NCI-H1930 (cell line): ENCODE measurements around the gene PFN1.

Experiments used
- DNase-seq, 2 experiments: peaks; one replicate each; lab custom pipeline; 2025; lab: John Stamatoyannopoulos, UW

Gene PFN1

GRCh38 chr17:4948166-4948930 is at the start of gene PFN1:
TSS of gene PFN1 (minus strand) at chr17:4948530. CDS start at chr17:4948394, 136 bp downstream.
- peak; percentile 65 to 74 for DNase-seq

GRCh38 chr17:4997302-4998026 is 49.1 kb upstream of the PFN1 start, which contains the start of the genes INCA1 and KIF1C:
TSS of gene INCA1 (minus strand) at chr17:4997522. CDS start at chr17:4994437, 3,085 bp downstream.
TSS of gene KIF1C (plus strand) at chr17:4997950. CDS start at chr17:5000247, 2,297 bp downstream.
- DNase-seq, result peak; percentile 83 to 89

DNA sequence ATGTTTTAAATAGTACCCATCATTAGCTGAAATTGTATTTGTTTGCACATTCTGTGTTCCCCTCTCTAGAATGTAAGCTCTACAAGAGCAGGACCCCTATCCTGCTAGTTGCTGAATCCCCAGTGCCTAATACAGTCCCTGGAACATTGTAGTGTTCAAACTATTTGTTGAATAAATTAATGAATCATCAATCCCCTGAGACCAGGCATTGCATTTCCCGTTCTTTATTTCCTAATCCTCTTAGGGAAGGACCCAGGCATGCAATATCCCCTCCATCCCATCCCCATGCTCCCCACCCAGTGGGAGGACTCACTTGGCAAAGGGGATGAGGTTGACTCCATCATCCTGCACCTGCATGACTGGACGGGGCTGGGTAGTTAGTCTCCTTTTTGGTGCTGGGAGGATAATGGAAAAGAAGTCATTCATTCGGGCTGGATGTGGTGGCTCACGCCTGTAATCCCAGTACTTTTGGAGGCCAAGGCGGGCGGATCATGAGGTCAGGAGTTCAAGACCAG is 45.8 kb upstream of the PFN1 start:
- DNase-seq, result no peak

DNA sequence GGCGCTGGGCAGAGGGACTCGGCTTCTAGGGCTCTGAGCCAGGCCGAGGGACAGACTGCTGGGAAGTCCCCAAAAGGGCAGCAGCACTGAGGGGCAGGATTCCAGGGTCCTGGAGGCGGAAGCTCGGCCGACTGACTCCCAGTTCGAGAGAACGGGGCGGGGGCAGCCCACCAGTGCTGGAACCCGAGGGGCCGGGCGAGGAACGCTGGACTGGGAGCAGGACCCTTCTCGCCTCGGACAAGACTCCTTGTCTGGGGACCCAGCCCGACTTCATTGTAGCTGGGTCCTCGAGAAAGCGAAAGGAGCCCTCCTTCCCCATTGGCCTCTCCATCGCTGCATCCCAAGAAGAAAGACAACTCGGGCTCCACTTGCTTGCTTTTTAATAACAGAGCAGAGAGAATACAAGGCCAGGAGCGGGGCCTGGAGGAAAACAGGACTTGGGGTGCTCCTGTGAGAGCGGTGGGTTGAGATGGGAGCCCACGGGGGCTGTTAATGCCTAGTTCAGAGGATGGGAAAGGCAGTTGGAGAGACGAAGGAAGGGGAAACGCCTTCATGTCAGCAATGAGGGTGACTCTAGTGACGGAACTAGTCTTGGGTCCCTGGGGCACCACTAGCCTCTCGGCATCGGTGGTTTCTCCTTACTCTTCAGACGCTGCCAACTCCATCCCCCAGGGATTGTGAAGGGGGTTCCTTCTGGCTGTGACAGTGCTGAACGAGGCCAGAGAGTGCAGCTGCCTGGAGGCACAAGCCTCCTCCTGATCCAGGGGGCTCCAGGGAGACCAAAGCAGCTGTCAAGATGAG is 39.6 kb upstream of the PFN1 start:
- no peak for DNase-seq

DNA sequence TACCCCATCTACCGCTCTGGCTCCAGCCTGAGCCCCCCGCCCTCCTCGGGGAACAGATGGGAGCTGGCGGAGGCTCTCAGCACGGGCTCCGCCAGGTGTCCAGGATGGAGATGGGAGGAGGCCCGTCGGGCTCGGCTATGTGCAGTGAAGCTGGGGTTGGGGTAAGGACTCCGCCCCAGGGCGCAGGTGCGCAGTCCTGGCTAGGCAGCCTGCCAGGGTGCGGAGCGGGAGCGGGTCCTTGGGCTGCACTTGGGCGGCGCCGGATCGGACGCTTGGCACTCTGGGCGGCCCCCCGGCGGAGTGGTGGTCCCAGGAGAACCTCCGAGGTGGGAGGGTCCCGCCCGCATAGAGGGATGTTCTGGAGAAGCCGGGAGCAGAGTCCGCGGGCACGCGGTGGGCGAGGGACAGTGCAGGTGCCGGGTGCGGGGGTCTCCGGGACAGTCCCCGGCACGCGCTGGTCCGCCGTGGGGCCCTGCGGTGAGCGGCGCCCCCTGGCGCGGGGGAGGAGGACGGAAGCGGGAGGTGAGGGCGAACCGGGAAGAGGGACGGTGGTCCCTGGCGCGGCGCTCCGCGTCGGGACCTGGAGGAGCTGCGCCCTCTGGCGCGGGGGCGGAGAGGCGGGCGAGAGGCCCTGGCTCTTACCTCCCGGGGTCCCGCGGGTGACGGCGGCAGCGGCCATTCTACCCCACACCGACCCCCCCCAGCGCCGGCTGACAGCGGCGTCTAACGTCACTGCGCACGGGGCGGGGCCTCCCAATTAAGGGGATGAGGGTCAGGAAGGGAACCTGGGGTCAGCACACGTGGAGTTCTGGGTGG is 38.8 kb upstream of the PFN1 start, which contains the start of gene CAMTA2:
Gene CAMTA2, minus strand, starts transcription at position 725 of the 816 bp plus-strand sequence. CDS start 1,453 bp downstream, outside the sequence.
- peak; percentile 88 to 93 for DNase-seq

- DNase-seq, result no peak
Measured at GRCh38 chr17:4986403-4986802, 38.1 kb upstream of the PFN1 start.

GRCh38 chr17:4982305-4982704 is 34.0 kb upstream of the PFN1 start:
- no peak for DNase-seq

DNA sequence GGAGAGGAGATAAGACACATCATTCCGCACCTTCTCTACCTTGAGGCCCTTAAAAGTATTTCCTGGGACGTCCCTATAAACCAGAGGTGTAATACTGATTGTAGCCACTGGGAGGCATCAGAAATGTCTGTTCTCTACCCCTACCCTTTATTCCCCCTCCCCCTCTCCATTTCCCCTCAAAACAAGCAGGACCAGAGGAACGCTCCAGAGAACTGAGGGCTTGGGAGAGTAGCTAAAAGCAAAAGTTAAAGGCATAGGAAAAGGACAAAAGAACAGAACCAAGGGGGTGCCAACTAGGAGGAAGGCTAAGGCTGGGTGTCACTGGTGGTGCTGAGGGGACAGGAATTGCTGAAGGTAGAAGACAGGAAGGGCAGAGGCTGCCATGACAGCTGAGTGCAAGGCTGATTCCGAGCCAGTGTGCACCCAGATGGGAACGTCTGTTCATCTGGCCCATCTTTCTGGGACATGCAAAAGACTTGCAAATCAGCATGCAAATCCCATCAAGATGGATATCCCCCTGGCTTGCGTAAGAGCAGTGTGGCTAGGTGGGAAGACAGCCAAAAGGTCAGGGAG is 32.4 kb upstream of the PFN1 start:
- peak in 1 of 2 experiments; percentile 33 for DNase-seq

GRCh38 chr17:4978726-4979125 is 30.4 kb upstream of the PFN1 start:
- DNase-seq, result no peak

GRCh38 chr17:4974115-4974670 is 25.9 kb upstream of the PFN1 start:
- DNase-seq, result no peak

DNA sequence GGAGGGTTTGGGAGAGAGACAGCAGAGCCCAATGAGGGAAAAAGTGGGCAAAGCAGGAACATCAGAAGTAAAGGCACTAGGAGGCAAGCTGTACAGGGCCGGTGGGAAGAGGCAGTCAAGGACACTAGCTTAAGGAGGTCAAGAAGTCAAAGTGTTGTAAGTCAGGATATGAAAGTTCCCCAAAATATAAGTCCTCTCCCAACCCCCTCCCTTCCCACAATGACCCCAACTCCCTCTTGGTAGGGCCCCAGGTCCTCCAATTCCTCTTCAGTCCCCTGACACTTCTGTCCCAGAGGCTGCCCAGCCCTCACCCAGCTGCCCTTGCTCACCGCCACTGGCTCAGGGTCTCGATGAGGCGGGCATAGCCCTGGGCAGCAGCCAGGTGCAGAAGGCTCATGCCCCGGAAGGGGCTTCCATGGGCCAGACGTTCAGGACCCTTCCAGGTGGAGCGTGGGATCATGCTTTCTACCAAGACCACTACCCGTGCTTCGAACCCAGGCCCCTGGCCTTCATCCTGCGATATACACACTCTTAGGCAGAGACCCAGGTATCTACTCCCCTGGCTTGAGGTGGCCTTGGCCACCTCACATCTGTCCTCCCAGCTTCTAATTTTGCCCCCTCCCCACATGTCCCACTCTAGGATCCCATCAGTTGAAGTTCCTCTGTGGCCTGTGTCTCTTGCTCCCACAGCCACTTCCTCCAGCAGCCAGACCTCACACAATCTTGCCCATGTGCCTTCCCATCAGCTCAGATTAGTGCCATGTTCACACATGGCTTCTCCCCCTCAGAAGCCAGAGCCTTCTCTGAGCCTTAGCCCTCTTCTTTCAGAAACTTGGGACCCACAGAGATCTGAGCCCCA is 25.2 kb upstream of the PFN1 start:
- DNase-seq, result no peak

DNA sequence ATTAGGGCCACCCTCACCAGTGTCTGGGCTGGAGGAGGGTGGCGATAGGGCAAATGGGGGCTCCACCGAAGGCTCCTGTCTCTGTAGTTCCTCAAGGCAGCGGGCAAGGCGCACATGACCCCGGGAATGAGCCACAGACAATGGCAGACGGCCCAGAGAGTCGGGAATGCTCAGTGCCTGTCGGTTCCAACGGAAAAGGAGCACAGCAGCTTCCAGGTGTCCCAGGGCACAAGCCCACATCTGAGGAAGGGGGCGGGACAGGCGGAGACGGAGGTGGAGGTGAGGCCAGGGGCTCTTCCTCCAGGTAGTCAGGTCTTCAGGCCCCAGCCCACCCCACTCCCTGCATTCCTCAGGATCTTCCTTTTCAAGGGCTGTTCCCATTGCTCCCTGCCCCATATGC is 24.4 kb upstream of the PFN1 start:
- DNase-seq, result no peak

GRCh38 chr17:4972322-4972721 is 24.0 kb upstream of the PFN1 start:
- DNase-seq, result no peak

GRCh38 chr17:4971826-4972225 is 23.5 kb upstream of the PFN1 start:
- DNase-seq, result no peak

DNA sequence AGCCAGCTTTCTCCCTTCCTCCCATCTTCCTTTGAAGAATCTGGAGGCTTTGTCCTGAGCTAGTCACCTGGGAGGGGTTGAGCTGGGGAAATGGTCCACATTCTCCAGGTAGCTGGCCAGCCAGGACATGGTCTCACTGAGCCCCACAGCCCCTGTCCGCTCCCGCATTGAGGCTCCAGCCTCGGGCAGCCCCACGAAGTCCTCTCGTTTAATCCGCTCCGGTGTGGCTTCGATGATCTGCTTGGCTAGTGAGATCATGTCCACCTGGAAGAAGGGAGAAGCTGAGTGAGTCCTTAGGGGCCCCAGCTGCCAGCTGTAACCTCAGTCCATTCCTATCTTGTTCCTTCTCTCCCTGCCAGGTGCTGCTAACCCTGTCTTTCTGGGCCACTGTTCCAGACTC is 21.9 kb upstream of the PFN1 start:
- DNase-seq, result no peak

GRCh38 chr17:4969551-4970173 is 21.3 kb upstream of the PFN1 start:
- DNase-seq, result no peak

GRCh38 chr17:4969047-4969550 is 20.8 kb upstream of the PFN1 start:
- DNase-seq, result no peak

DNA sequence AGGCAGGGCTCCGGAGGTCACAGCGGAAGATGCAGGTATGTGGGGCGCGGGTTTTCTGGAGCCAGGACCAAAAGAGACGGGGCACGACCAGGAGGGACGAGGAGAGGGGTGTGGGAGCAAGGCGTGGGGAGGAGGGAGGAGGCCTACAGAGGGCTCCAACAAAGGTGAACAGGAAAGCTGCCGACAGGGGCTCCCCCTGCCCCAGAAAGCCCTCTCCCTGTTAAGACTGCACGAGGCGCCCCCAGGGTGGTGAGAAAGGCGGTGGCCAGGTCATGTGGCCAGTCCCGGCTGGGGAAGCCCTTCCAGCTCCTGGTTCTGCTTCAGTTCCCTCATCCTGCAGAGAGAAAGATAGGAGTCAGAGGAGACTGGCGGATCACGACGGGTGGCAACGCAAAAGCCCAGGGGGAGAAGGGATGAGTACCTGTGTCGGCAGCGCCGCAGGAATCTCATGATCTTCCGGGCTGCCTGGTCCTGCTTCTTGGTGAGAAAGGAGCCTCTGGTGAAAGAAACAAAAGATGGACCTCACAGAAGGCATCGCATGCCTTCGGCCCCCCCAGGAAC is 20.2 kb upstream of the PFN1 start:
- no peak for DNase-seq
